Neuronal stem cell (in vitro differentiated cells): Measurements from ENCODE around the gene C17orf75.

Experiments
- DNase-seq: peaks from one replicate; pipeline ENCODE4 v3.0.0-alpha.2; 2013; ENCODE audit warnings: low spot score
- H2AFZ ChIP-seq: one replicate; pipeline ENCODE4 v1.6.1; 2013; ENCODE audit warnings: mild to moderate bottlenecking, low read length, inconsistent platforms
- H2AK5ac ChIP-seq: 2 replicates; pipeline ENCODE4 v1.6.1; 2013; ENCODE audit warnings: low read depth, mild to moderate bottlenecking, inconsistent platforms, low read length, moderate library complexity, mixed read lengths
- H2BK120ac ChIP-seq: 2 replicates; pipeline ENCODE4 v1.6.1; 2013; ENCODE audit warnings: low read depth, mild to moderate bottlenecking, inconsistent platforms, low read length, moderate library complexity, mixed read lengths
- H2BK12ac ChIP-seq: one replicate; pipeline ENCODE4 v1.6.1; 2013; ENCODE audit warnings: low read length, inconsistent platforms
- H2BK15ac ChIP-seq: 2 replicates; pipeline ENCODE4 v1.6.1; 2013; ENCODE audit warnings: mild to moderate bottlenecking, low read length, inconsistent platforms, mixed read lengths
- H2BK5ac ChIP-seq: one replicate; pipeline ENCODE4 v1.6.1; 2013; ENCODE audit warnings: inconsistent platforms, mild to moderate bottlenecking, low read length, moderate library complexity
- H3K14ac ChIP-seq: one replicate; pipeline ENCODE4 v1.6.1; 2013; ENCODE audit warnings: low read length, inconsistent platforms
- H3K18ac ChIP-seq: 2 replicates; pipeline ENCODE4 v1.6.1; 2013; ENCODE audit warnings: low read length, inconsistent platforms
- H3K23ac ChIP-seq: 2 replicates; pipeline ENCODE4 v1.6.1; 2013; ENCODE audit warnings: low read depth, mild to moderate bottlenecking, mixed read lengths, low read length, inconsistent platforms; ENCODE audit not compliant: poor library complexity
- H3K27ac ChIP-seq: replicated peaks from 3 replicates; pipeline ENCODE4 v1.5.1; 2013; ENCODE audit warnings: low read length, inconsistent platforms
- H3K27me3 ChIP-seq, 3 experiments: 2 replicates each; pipeline ENCODE4 v1.6.1; 2013; ENCODE audit warnings: low read length in 3 of 3, mild to moderate bottlenecking in 2 of 3, inconsistent platforms in 1 of 3, low read depth in 1 of 3, mixed read lengths in 1 of 3, moderate library complexity in 1 of 3; ENCODE audit not compliant: control insufficient read depth in 3 of 3, insufficient read depth in 3 of 3
- H3K36me3 ChIP-seq, 2 donors: replicated peaks in 1 of 2; 2 replicates each; pipeline ENCODE4 v1.6.1; 2013; ENCODE audit warnings: low read length in 2 of 2; ENCODE audit not compliant: control insufficient read depth in 2 of 2, insufficient read depth in 2 of 2
- H3K4ac ChIP-seq: 2 replicates; pipeline ENCODE4 v1.6.1; 2013; ENCODE audit warnings: inconsistent platforms, mild to moderate bottlenecking, low read length, moderate library complexity
- H3K4me1 ChIP-seq, 2 donors: 1 replicate in 1 of 2; 2 replicates in 1 of 2; pipeline ENCODE4 v1.6.1; 2013; ENCODE audit warnings: low read length in 2 of 2, low read depth in 1 of 2; ENCODE audit not compliant: control insufficient read depth in 2 of 2, insufficient read depth in 1 of 2
- H3K4me2 ChIP-seq: one replicate; pipeline ENCODE4 v1.6.1; 2013; ENCODE audit warnings: mild to moderate bottlenecking, low read length, inconsistent platforms; ENCODE audit not compliant: insufficient read depth, poor library complexity, severe bottlenecking
- H3K4me3 ChIP-seq, 2 donors: 2 replicates each; pipeline ENCODE4 v1.5.1; 2013; ENCODE audit warnings: low read length in 2 of 2, mild to moderate bottlenecking in 2 of 2, inconsistent platforms in 1 of 2, moderate library complexity in 1 of 2
- H3K79me1 ChIP-seq: one replicate; pipeline ENCODE4 v1.6.1; 2013; ENCODE audit warnings: low read depth, mild to moderate bottlenecking, inconsistent platforms, low read length, moderate library complexity
- H3K9ac ChIP-seq: one replicate; pipeline ENCODE4 v1.6.1; 2013; ENCODE audit warnings: mild to moderate bottlenecking, low read depth, low read length, inconsistent platforms; ENCODE audit not compliant: poor library complexity
- H3K9me3 ChIP-seq, 2 donors: replicated peaks in 1 of 2; 2 replicates each; pipeline versions ENCODE3 to v1.6.1; 2013; ENCODE audit warnings: low read length in 2 of 2, mild to moderate bottlenecking in 2 of 2, inconsistent platforms in 1 of 2, low read depth in 1 of 2, mixed read lengths in 1 of 2, moderate library complexity in 1 of 2; ENCODE audit not compliant: control insufficient read depth in 2 of 2, insufficient read depth in 1 of 2
- H4K8ac ChIP-seq: one replicate; pipeline ENCODE4 v1.6.1; 2013; ENCODE audit warnings: low read depth, mild to moderate bottlenecking, inconsistent platforms, low read length, moderate library complexity
- H4K91ac ChIP-seq: one replicate; pipeline ENCODE4 v1.6.1; 2013; ENCODE audit warnings: low read length, low read depth, mild to moderate bottlenecking, inconsistent platforms; ENCODE audit not compliant: poor library complexity
- WGBS, 2 donors: extraction: QIAGEN DNeasy Blood & Tissue Kit; methylation state at CpG; one replicate each; pipeline ENCODE4 v1.1.7; 2013; ENCODE audit warnings: missing lambda C conversion rate in 2 of 2, mixed read lengths in 1 of 2; ENCODE audit not compliant: insufficient read length in 2 of 2, insufficient replicate concordance in 1 of 2; ENCODE audit errors: extremely low coverage in 2 of 2; 5-methylcytosine and 5-hydroxymethylcytosine counted together

C17orf75 gene

DNA sequence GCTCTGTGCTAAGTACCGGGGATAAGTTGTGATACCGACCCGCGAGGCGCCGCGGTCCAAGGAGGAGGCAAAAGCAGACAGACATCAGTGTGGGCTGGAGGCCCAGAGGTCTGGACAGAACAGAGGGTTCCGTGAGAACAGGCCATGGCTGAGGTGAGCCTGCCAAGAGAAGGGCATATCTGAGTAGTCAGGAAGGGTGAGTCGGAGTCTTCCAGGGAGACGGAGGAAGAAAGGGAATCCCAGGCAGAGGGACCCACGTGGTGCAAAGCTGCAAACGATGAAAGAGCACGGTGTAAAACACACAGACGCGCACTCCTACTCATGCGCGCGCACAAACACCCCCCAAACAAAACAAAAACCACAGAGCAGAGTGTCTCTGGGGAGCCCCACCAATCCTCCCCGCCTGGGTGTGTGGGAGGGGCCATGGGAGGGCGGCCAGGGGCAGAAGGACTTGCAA, 58.2 kb downstream of the C17orf75 start:
- Histone ChIP-seq H3K79me1 (no peaks in the 10 kb centered on the region), H3K27me3 (peaks cover 0 to 16% (median 3%) of the 10 kb centered on the region in 3 experiments), H2BK15ac (no peak overlapping the region), H3K4me1 (peaks cover 28 to 35% of the 10 kb centered on the region in 2 donors), H3K36me3 (no peaks in the 10 kb centered on the region), H3K9ac (no peak overlapping the region), H3K27ac (no peak overlapping the region), H2AK5ac (peak overlapping the region; percentile 21), H3K4me2 (no peak overlapping the region), H3K18ac (peak overlapping the region; percentile 38), H4K8ac (no peak overlapping the region), H2AFZ (peak overlapping the region; percentile 50), H3K14ac (no peak overlapping the region), H4K91ac (no peak overlapping the region), H3K4ac (no peak overlapping the region), H3K23ac (no peak overlapping the region), H3K4me3 (no peak overlapping the region), H2BK120ac (no peak overlapping the region), H3K9me3 (no peaks in the 10 kb centered on the region), H2BK5ac (no peak overlapping the region), H2BK12ac (no peak overlapping the region)
- no CpG with 5 or more reads among the region's 20 CpGs for WGBS, 2 donors
- no peak for DNase-seq

DNA sequence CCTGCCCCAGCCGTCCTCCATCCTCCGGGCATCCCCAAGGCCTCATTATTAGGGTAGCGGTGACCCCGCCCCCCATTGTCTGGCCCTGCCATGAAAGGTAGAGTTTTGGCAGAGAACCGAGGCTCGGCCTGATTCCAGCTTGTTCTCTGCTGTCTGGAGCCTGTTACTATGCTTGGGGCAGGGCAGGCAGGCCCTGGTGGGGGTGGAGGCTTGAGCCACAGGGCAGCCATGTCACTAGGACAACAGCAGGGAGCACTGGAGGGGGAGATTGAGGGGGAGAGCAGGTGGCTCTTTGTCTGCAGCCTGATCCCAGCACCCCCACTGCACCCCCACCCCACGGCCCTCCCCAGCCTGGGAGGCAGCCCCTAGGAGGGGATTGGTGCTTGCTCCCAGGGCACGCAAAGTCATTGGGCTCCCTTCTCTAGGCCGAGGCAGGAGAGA, 60.9 kb downstream of the C17orf75 start:
- H3K79me1 ChIP-seq, result no peaks in the 10 kb centered on the region
- H3K4me3 ChIP-seq, result no peak overlapping the region
- no peaks in the 10 kb centered on the region for H3K9me3 ChIP-seq
- H2BK12ac ChIP-seq, result no peak overlapping the region
- H2BK120ac ChIP-seq, result no peak overlapping the region
- no peak overlapping the region for H4K8ac ChIP-seq
- no CpG with 5 or more reads among the region's 9 CpGs for WGBS, 2 donors
- H3K4ac ChIP-seq, result no peak overlapping the region
- peaks cover 26 to 39% of the 10 kb centered on the region in 2 donors for H3K4me1 ChIP-seq
- peaks cover 0 to 19% (median 3%) of the 10 kb centered on the region in 3 experiments for H3K27me3 ChIP-seq
- no peak overlapping the region for H3K27ac ChIP-seq
- peak overlapping the region; percentile 41 for H3K14ac ChIP-seq
- no peaks in the 10 kb centered on the region for H3K36me3 ChIP-seq
- peak overlapping the region; percentile 61 for H2AK5ac ChIP-seq
- peak overlapping the region; percentile 51 for H2BK15ac ChIP-seq
- peak overlapping the region; percentile 78 for H3K18ac ChIP-seq
- peak overlapping the region; percentile 87 for H2AFZ ChIP-seq
- peak overlapping the region; percentile 50 for H3K4me2 ChIP-seq
- no peak overlapping the region for H3K23ac ChIP-seq
- H2BK5ac ChIP-seq, result peak overlapping the region; percentile 54
- peak; percentile 50 for DNase-seq
- H3K9ac ChIP-seq, result no peak overlapping the region
- no peak overlapping the region for H4K91ac ChIP-seq

DNA sequence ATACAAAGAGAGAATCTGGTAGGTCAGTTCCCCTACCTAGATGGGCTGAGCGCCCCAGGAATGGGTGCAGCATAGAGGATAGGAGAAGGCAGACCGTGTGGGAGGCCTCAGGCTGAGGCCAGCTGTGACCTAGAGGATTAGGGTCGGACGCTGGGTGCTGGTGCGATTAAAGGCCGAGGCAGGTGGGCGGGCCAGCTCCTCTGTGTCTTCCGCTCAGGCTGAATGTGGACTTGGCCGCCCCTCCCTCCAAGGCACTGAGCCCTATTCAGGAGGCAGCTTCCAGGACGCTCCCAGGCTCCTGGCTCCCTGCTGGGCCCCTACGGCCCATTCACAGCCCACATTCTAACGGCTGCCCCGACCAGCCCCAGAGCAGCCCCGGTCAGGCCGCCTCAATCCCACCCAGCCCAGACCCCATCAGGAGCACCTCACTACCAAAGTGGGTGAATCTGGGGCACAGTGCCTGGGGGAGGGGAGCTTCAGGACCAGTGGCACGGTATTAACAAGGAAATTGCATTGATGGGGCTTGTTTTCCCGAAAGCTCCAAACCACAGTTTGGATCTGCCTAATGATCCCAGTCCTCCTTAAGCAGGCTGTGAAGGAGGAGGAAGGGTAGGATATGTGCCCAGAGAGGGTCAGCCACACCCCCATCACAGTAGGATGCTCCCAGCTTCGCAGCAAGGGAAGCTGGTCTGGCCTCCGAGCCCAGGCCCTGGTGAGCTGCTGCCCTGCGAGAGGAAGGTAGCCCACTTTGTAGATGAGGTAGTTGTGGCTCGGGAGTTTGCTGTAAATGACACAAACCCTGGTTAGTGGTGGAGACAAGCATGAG, 61.9 kb downstream of the C17orf75 start:
- Histone ChIP-seq H2AK5ac (peak overlapping the region; percentile 61), H3K4me2 (no peak overlapping the region), H2BK120ac (no peak overlapping the region), H4K91ac (no peak overlapping the region), H3K18ac (peak overlapping the region; percentile 76), H3K27me3 (peaks cover 0 to 20% (median 9%) of the 10 kb centered on the region in 3 experiments), H3K79me1 (no peaks in the 10 kb centered on the region), H3K27ac (no peak overlapping the region), H2BK12ac (no peak overlapping the region), H3K36me3 (no peaks in the 10 kb centered on the region), H3K4me3 (no peak overlapping the region), H2BK5ac (peak overlapping the region; percentile 54), H2AFZ (peak overlapping the region; percentile 87), H3K9me3 (no peaks in the 10 kb centered on the region), H3K14ac (peak overlapping the region; percentile 1), H3K9ac (peak overlapping the region; percentile 71), H4K8ac (no peak overlapping the region), H3K4me1 (peaks cover 25 to 45% of the 10 kb centered on the region in 2 donors), H3K23ac (peak overlapping the region; percentile 22), H2BK15ac (peak overlapping the region; percentile 51), H3K4ac (no peak overlapping the region)
- no CpG with 5 or more reads among the region's 21 CpGs for WGBS, 2 donors
- no peak for DNase-seq

DNA sequence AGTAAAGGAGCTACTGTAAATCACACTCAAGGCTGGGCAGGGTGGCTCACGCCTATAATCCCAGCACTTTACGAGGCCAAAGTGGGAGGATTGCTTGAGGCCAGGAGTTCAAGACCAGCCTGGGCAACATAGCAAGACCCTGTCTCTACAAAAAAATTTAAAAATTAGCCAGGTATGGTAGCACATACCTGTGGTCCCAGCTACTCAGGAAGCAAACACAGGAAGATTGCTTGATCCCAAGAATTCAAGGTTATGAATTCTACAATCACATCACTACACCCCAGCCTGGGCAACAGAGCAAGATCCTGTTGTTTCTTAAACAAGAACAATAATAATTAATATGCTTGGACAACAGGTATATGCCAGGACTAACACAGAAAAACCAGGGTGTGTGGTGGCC, 63.2 kb downstream of the C17orf75 start:
- H2BK12ac ChIP-seq, result no peak overlapping the region
- peaks cover 27 to 53% of the 10 kb centered on the region in 2 donors for H3K4me1 ChIP-seq
- no peak overlapping the region for H3K4ac ChIP-seq
- peaks cover 0 to 2% of the 10 kb centered on the region in 2 donors for H3K9me3 ChIP-seq
- H3K18ac ChIP-seq, result no peak overlapping the region
- H2AFZ ChIP-seq, result no peak overlapping the region
- no peak overlapping the region for H4K91ac ChIP-seq
- H2BK15ac ChIP-seq, result no peak overlapping the region
- H3K36me3 ChIP-seq, result no peaks in the 10 kb centered on the region
- H3K27me3 ChIP-seq, result peaks cover 0 to 25% (median 13%) of the 10 kb centered on the region in 3 experiments
- no peak overlapping the region for H3K4me2 ChIP-seq
- no peak for DNase-seq
- H3K14ac ChIP-seq, result no peak overlapping the region
- H3K23ac ChIP-seq, result no peak overlapping the region
- H2AK5ac ChIP-seq, result no peak overlapping the region
- no CpG with 5 or more reads among the region's 2 CpGs for WGBS, 2 donors
- H2BK120ac ChIP-seq, result no peak overlapping the region
- no peak overlapping the region for H2BK5ac ChIP-seq
- H3K9ac ChIP-seq, result no peak overlapping the region
- no peak overlapping the region for H4K8ac ChIP-seq
- H3K27ac ChIP-seq, result no peak overlapping the region
- no peak overlapping the region for H3K4me3 ChIP-seq
- no peaks in the 10 kb centered on the region for H3K79me1 ChIP-seq
